Measurements from ENCODE around the gene ZC3H7A.
A peak's percentile ranks its signal among the peaks of the same experiment; 100 is the strongest.
"Not testable (repeated sequence)": the region's sequence is repeated elsewhere in the genome, so short reads cannot be mapped to it uniquely, and the experiment has no call there.

ZC3H7A gene

GRCh38 chr16:11794996-11795886 lies 1.8 kb downstream of the ZC3H7A start:
- Mint-ChIP-seq H3K9me3 (no peaks in the 10 kb centered on the region), H3K4me3 (peak overlapping the region; percentile 85), H3K27me3 (no peaks in the 10 kb centered on the region)

GRCh38 chr16:11794447-11794846 lies 2.6 kb downstream of the ZC3H7A start:
- Mint-ChIP-seq H3K36me3 (peaks cover 7% of the 10 kb centered on the region), H3K27ac (peak overlapping the region; percentile 99), H3K27me3 (no peaks in the 10 kb centered on the region), H3K4me3 (no peak overlapping the region), H3K4me1 (peaks cover 55% of the 10 kb centered on the region), H3K9me3 (no peaks in the 10 kb centered on the region)
- no peak for ATAC-seq (ENCODE audit: low read depth)
- no peak for DNase-seq (ENCODE audit: low spot score in 2 of 2)

More at GRCh38 chr16:11794996-11795886, 1.8 kb downstream of the ZC3H7A start:
- Mint-ChIP-seq H3K4me1 (peaks cover 61% of the 10 kb centered on the region), H3K27ac (peak overlapping the region; percentile 99), H3K36me3 (peaks cover 6% of the 10 kb centered on the region)
- DNase-seq (ENCODE audit: low spot score in 2 of 2) = no peak
- no peak for ATAC-seq (ENCODE audit: low read depth)

DNA sequence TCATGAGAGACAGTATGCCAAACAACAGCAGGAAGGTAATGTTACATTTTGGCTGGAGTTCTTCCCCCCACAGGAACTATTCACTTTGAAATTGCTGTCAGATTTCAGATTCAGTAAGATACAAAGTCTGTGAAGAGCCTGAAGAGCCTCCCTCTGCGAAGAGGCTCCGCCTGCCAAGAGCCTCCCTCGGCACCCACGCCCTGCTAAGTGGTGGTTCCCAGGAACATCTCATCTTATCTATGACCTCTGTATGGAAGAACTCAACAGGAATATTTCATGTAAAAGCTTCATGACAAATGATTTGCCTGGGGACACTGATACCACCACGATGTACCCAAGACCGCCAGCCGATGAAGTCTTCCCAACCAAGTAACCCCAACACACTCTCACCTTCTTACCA lies 3.2 kb downstream of the ZC3H7A start:
- Mint-ChIP-seq H3K4me3 (no peak overlapping the region), H3K36me3 (peaks cover 7% of the 10 kb centered on the region), H3K9me3 (no peaks in the 10 kb centered on the region), H3K4me1 (peaks cover 49% of the 10 kb centered on the region), H3K27ac (peak overlapping the region; percentile 99), H3K27me3 (no peaks in the 10 kb centered on the region)
- ATAC-seq (ENCODE audit: low read depth) (no peak), DNase-seq (ENCODE audit: low spot score in 2 of 2) (no peak)

- Mint-ChIP-seq H3K27ac (peak overlapping the region; percentile 60), H3K27me3 (no peaks in the 10 kb centered on the region), H3K9me3 (no peaks in the 10 kb centered on the region), H3K36me3 (peaks cover 11% of the 10 kb centered on the region), H3K4me3 (no peak overlapping the region), H3K4me1 (peaks cover 42% of the 10 kb centered on the region)
- DNase-seq (ENCODE audit: low spot score in 2 of 2) (no peak), ATAC-seq (ENCODE audit: low read depth) (no peak)
Measured at GRCh38 chr16:11792410-11793241, 4.4 kb downstream of the ZC3H7A start.

DNA sequence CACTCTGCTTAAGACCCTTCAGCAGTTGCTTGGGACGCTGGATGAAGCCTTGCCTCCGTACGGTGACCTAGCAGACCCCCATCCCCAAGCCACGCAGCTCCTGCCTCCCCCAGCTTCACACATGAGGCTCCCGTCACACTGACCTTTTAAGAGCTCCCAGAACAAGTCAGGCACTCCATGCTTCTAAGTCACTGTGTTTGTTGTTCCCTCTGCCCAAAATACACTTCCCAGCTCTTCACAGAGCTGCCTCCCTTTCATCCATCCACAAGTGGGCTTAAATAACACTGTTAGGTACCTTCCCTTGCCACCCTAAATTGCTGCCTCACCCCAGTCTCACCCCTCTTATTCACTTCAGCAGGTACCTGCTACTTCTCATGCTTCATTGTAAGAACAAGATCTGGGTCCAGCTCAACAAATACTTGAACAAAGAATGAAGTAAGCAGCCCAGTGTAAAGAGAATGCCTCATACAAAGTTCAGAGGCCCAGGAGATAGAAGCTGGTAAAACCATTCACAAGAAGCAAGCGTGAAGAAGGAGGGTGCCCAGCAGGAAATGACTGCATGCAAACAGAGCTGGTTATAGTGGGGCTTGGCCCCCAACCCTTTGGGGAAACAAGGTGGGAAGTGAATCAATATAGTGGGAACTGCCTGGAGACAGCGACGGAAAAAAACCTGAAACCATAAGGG lies 5.8 kb downstream of the ZC3H7A start:
- Mint-ChIP-seq H3K27ac (peak overlapping the region; percentile 15), H3K9me3 (no peaks in the 10 kb centered on the region), H3K27me3 (no peaks in the 10 kb centered on the region), H3K4me1 (peaks cover 49% of the 10 kb centered on the region), H3K36me3 (peaks cover 11% of the 10 kb centered on the region), H3K4me3 (no peak overlapping the region)
- no peak for ATAC-seq (ENCODE audit: low read depth)
- no peak for DNase-seq (ENCODE audit: low spot score in 2 of 2)

GRCh38 chr16:11788914-11789313 lies 8.1 kb downstream of the ZC3H7A start:
- no peak overlapping the region for H3K27ac Mint-ChIP-seq
- H3K4me3 Mint-ChIP-seq = no peak overlapping the region
- H3K9me3 Mint-ChIP-seq = no peaks in the 10 kb centered on the region
- DNase-seq (ENCODE audit: low spot score in 2 of 2) = no peak
- H3K27me3 Mint-ChIP-seq = no peaks in the 10 kb centered on the region
- ATAC-seq (ENCODE audit: low read depth) = no peak
- H3K4me1 Mint-ChIP-seq = peaks cover 35% of the 10 kb centered on the region
- peaks cover 6% of the 10 kb centered on the region for H3K36me3 Mint-ChIP-seq

DNA sequence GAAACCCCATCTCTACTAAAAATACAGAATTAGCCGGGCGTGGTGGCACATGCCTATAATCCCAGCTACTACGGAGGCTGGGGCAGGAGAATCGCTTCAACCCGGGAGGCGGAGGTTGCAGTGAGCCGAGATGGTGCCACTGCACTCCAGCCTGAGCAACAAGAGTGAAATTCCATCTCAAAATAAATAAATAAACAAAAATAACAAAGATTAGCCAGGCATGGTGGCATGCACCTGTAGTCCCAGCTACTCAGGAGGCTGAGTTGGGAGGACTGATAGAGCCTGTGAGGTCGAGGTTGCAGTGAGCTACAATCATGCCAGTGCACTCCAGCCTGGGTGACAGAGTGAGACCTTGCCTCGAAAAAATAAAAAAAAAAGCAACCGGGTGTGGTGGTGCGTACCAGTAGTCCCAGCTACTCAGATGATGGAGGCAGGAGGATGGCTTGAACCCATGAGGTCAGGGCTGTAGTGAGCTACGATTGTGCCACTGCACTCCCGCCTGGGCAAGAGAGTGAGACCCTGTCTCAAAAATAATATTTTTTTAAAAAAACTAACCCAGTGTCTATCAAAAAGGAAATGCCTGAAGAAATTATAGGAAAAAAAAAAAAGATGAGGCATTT lies 12.0 kb downstream of the ZC3H7A start:
- Mint-ChIP-seq H3K4me1 (peaks cover 36% of the 10 kb centered on the region), H3K27ac (peak overlapping the region; percentile 100)
- not testable (repeated sequence) for H3K27me3 Mint-ChIP-seq; DNase-seq (ENCODE audit: low spot score in 2 of 2); H3K36me3 Mint-ChIP-seq; ATAC-seq (ENCODE audit: low read depth); H3K4me3 Mint-ChIP-seq; H3K9me3 Mint-ChIP-seq

DNA sequence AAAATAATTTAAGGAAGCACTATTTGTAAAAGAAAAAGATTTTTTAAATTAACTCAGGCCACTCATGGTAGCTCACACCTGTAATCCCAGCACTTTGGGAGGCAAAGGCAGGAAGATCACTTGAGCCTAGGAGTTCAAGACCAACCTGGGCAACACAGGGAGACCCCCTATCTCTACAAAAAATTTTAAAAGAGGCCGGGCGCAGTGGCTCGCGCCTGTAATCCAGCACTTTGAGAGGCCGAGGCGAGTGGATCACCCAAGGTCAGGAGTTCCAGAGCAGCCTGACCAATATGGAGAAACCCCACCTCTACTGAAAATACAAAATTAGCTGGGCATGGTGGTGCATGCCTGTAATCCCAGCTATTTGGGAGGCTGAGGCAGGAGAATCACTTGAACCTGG lies 12.7 kb downstream of the ZC3H7A start:
- H3K4me3 Mint-ChIP-seq = not testable (repeated sequence)

GRCh38 chr16:11784038-11784369 lies 13.1 kb downstream of the ZC3H7A start:
- Mint-ChIP-seq H3K4me1 (peaks cover 35% of the 10 kb centered on the region), H3K9me3 (no peaks in the 10 kb centered on the region), H3K36me3 (peaks cover 4% of the 10 kb centered on the region)

More for the DNA sequence above, 12.7 kb downstream of the ZC3H7A start:
- H3K27me3 Mint-ChIP-seq; H3K9me3 Mint-ChIP-seq; ATAC-seq (ENCODE audit: low read depth); DNase-seq (ENCODE audit: low spot score in 2 of 2); H3K36me3 Mint-ChIP-seq: not testable (repeated sequence)
- Mint-ChIP-seq H3K4me1 (peaks cover 35% of the 10 kb centered on the region), H3K27ac (peak overlapping the region; percentile 100)

DNA sequence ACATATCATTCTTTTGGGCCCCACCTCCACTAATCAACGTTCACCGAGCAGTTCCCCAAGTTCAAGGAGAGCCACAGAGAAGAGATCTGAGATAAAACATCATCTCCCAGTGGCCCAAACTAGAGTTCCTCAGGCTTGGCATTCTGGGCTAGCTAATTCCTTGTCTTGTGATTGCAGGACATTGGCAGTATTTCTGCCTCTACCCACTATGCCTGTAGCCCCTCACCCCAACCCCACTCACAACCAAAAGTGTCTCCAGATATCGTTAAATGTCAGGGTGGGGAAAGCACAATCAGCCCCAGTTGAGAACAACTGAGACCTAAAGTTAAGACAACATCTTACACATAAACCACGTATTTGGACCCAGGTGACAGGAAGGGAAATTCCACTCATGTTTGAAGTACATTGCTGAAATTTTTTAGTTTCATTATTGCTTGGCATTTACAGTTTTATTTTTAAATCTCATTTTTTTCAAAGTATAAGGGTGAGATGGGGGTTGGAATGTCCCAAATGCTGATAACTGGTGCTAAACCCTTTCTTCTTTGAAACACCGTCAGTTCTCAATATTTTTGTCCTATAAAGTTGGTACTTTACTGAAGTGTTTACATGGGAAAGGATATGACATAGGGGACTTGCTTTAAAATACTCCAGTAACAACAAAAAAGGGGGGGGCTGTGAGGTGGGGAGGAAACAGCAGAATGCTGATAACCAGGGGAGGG lies 13.6 kb downstream of the ZC3H7A start:
- peaks cover 4% of the 10 kb centered on the region for H3K36me3 Mint-ChIP-seq
- H3K9me3 Mint-ChIP-seq = no peaks in the 10 kb centered on the region
- ATAC-seq (ENCODE audit: low read depth) (peak; percentile 83), DNase-seq (ENCODE audit: low spot score in 2 of 2) (peak; percentile 44 to 63)
- H3K4me3 Mint-ChIP-seq = peak overlapping the region; percentile 94
- H3K27me3 Mint-ChIP-seq = no peaks in the 10 kb centered on the region
- H3K4me1 Mint-ChIP-seq = peaks cover 35% of the 10 kb centered on the region
- H3K27ac Mint-ChIP-seq = peak overlapping the region; percentile 100

More at GRCh38 chr16:11784038-11784369, 13.1 kb downstream of the ZC3H7A start:
- Mint-ChIP-seq H3K27me3 (no peaks in the 10 kb centered on the region), H3K27ac (peak overlapping the region; percentile 100), H3K4me3 (peak overlapping the region; percentile 94)
- ATAC-seq (ENCODE audit: low read depth) (no peak), DNase-seq (ENCODE audit: low spot score in 2 of 2) (no peak)

GRCh38 chr16:11781773-11782172 lies 15.3 kb downstream of the ZC3H7A start:
- Mint-ChIP-seq H3K4me1 (peaks cover 27% of the 10 kb centered on the region), H3K27me3 (no peaks in the 10 kb centered on the region)

DNA sequence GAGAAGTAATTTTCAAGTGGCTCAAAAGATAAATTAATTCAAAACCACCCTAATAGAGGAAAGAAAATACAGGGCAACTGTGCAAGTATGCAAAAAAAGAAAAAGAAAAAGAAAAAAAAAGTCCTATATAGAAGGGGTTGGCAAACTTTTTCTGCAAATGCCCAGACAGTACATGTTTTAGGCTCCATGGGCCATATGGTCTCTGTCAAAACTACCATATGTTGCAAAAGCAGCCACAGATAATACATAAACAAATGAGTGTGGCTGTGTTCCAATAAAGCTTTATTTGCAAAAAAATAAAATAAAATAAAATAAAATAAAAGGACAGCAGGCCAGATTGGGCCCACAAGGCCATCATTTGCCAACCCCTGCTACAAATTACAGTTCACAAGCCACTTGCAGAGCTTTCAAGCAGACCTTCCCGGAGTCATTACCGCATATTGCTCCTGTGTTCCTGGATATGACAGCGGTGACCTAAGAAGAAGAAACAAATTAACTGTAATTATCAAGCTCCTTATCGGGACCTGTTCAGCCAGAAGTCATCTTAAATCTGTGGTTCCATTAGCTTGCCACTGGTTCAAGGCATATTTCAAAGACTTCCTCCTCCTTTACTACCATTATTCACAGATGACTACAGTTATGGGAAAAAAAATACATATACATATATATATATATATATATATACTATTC lies 15.9 kb downstream of the ZC3H7A start:
- DNase-seq (ENCODE audit: low spot score in 2 of 2) (no peak), ATAC-seq (ENCODE audit: low read depth) (no peak)
- Mint-ChIP-seq H3K4me1 (peaks cover 22% of the 10 kb centered on the region), H3K27ac (peak overlapping the region; percentile 100), H3K9me3 (no peaks in the 10 kb centered on the region), H3K36me3 (peaks cover 2% of the 10 kb centered on the region), H3K4me3 (no peak overlapping the region), H3K27me3 (no peaks in the 10 kb centered on the region)

More at GRCh38 chr16:11781773-11782172, 15.3 kb downstream of the ZC3H7A start:
- DNase-seq (ENCODE audit: low spot score in 2 of 2) (no peak), ATAC-seq (ENCODE audit: low read depth) (no peak)
- Mint-ChIP-seq H3K36me3 (peaks cover 2% of the 10 kb centered on the region), H3K4me3 (peak overlapping the region; percentile 94), H3K27ac (peak overlapping the region; percentile 100), H3K9me3 (no peaks in the 10 kb centered on the region)
